Prostate gland (tissue), 2 donors: ENCODE data around the gene GABRR1.

ENCODE experiments used
- POLR2A ChIP-seq: fragments of 450-650 bp; IDR thresholded peaks from one replicate; pipeline ENCODE4 v1.6.1; 2016; ENCODE audit warnings: antibody characterized with exemption, mild to moderate bottlenecking
- POLR2AphosphoS5 ChIP-seq: sonication (generic); formaldehyde crosslinking; IDR thresholded peaks from one replicate; pipeline ENCODE4 v1.6.1; 2017; ENCODE audit warnings: antibody characterized with exemption
- TF ChIP-seq, protein P1 (sequence below), 4 experiments: fragments of 200-600 bp in 2 of 4; fragments of 450-650 bp in 2 of 4; sonication (generic) in 2 of 4; IDR thresholded peaks; 1 replicate in 3 of 4; 2 replicates in 1 of 4; pipeline ENCODE4 v1.5.1; 2016 to 2019; ENCODE audit warnings: antibody characterized with exemption in 4 of 4, mild to moderate bottlenecking in 2 of 4, moderate library complexity in 2 of 4

DNA sequence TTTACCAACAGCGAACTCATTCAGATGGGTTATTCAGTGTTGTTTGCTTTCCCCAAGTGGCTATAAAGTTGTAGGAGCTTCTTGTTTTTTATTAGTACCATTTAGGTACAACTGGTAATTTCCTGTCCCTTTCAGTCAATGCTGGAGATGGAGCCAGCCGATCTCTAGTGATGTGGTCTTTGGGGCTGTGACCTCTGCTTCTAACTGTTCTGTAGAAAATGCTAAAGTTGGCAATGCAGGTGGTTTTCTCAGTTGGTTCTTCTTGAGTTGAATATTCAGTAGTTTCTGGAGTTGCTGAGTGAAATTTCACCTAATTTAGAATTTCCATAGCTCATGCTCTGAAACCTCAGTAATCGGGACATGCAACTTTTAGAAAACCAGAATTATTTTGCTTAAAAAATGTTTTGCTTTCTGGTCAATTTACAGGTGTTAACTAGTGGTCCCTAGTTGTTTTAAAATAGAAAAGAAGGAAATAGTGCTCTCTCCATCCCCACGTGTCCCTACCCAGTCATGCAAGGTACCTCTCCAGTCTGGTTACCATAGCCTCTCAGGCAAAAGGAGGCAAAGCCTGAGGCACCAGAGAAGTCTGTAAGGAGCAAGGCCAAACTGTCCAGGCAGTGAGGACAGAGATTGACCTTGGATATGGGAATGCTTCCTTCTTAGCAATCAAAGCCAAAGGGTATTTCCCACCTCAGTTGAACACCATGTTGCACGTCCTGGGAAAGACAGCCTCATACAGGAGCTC, 27.3 kb upstream of the GABRR1 start:
- TF ChIP-seq, protein P1, sequence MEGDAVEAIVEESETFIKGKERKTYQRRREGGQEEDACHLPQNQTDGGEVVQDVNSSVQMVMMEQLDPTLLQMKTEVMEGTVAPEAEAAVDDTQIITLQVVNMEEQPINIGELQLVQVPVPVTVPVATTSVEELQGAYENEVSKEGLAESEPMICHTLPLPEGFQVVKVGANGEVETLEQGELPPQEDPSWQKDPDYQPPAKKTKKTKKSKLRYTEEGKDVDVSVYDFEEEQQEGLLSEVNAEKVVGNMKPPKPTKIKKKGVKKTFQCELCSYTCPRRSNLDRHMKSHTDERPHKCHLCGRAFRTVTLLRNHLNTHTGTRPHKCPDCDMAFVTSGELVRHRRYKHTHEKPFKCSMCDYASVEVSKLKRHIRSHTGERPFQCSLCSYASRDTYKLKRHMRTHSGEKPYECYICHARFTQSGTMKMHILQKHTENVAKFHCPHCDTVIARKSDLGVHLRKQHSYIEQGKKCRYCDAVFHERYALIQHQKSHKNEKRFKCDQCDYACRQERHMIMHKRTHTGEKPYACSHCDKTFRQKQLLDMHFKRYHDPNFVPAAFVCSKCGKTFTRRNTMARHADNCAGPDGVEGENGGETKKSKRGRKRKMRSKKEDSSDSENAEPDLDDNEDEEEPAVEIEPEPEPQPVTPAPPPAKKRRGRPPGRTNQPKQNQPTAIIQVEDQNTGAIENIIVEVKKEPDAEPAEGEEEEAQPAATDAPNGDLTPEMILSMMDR (IDR thresholded peaks at IDR 0.05): no peak
- TF ChIP-seq POLR2A (no peak), POLR2AphosphoS5 (no peak)
